NCI-H526 (cell line): ENCODE data around the gene AMFR.
A peak's percentile ranks its signal among the peaks of the same experiment; 100 is the strongest.

Source experiments
- DNase-seq, 2 experiments: peaks; one replicate each; lab custom pipeline; 2025; lab: John Stamatoyannopoulos, UW

AMFR gene

GRCh38 chr16:56362706-56363105, 62.6 kb downstream of the AMFR start:
- no peak for DNase-seq

DNA sequence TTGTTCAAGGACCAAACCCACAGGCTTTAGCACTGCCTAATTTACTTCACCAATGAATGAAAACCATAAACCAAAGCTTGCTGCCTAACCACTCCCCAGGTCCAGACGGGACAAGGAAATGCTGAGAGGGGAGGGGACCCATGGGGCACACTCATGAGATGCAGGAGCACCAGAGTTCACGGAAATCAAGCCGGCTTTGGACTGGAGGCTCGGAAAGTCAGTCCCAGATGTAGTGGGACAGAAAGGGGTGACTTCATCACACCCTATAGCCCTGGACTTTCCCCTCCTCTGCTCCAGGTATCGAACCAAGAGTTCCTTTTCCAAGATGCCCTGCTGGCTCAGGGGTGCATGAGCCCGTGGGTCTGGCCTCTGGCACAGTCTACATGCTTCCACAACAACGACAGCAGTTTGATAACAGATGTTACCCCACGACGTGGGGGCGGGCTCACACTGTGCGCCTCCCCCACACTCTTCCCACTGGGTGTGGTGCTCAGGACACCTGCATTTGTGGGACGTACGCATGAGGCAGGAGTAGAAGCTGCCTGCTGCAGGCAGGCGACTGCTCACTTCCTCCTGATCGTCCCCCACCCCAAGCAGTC, 63.2 kb downstream of the AMFR start:
- no peak for DNase-seq

GRCh38 chr16:56360117-56361008, 65.0 kb downstream of the AMFR start:
- no peak for DNase-seq

- no peak for DNase-seq
These were observed 67.5 kb downstream of the AMFR start for GRCh38 chr16:56357765-56358322.

DNA sequence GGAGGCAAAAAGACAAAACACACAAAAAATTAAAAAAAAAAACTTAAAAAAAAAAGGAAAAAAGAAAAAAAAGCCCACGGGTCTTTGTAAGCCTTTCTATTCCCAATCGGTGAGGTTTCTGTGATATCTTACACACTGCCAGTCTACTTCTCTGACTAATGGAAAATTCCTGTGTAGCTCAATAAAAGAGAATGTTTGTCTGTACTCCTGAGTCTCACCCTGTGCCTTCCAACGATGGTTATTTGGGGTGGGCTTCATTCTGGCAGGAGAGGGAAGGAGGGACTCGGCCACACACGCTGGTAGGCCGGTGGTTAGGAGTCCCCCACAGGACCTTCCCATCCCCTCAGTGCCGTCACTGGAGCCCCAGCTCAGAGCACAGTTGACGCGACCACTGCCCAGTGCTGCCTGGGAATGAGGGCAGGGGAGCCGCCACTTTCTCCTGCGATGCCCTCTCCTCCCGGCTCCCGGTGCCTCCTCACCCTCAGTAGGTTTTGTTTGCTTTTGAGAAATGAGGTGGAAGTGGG, 68.0 kb downstream of the AMFR start:
- no peak for DNase-seq

- peak; percentile 7 to 78 for DNase-seq
These were observed 68.8 kb downstream of the AMFR start for GRCh38 chr16:56356276-56357240.

DNA sequence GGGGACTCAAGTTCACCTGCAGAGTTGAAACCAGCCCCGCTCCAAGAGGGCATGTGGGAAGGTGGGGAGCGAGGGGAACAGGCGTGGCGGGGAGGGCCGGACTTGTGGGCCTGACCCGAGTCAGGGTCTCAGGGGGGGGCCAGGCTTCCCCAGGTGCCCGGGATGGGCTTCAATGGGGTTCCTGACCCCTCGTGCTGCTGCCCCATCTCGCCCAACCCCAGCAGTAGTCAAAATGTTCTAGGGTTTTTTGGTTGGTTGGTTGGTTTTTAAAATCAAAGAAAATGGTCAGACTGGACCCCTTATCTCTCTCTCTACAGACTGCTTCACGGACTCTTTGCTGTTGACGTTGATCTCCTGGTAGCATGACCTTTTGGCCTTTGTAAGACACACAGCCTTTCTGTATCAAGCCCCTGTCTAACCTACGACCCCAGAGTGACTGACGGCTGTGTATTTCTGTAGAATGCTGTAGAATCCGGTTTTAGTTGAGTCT, 69.5 kb downstream of the AMFR start:
- no peak for DNase-seq

GRCh38 chr16:56355221-56355620, 70.1 kb downstream of the AMFR start:
- no peak for DNase-seq

DNA sequence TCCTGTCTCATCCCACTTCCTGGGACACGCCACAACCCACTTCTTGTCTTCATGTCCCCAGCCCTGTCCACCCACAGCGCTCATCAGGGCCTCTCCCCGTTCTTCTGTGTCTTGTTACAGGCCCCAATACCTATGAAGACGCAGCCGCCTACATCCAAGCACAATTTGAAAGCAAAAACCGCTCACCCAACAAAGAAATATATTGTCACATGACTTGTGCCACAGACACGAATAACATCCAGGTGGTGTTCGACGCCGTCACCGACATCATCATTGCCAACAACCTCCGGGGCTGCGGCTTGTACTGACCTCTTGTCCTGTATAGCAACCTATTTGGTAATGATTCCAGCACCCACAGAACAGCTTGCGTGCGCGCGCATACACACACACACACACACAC, 70.6 kb downstream of the AMFR start:
- no peak for DNase-seq

DNA sequence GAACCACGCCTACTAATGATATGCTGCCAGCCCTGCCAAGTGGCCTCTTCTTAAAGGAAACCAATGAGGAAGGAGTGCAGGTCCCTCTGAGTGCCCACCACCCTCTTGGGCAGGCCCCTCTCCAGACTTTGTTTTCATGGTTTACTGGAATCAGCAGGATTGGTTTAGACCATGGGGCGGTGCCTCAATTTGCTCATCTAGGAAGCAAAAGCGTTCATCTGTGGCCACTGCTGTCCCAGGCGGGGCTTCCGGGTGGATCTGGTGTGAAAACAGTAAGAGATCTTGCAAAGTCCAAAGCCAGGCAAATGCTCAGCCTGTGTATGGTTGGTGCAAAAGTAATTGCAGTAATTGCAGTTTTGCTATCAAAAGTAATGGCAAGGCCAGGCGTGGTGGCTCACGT, 71.3 kb downstream of the AMFR start:
- DNase-seq, result no peak

- no peak for DNase-seq
These were observed 72.1 kb downstream of the AMFR start for GRCh38 chr16:56353054-56353921.

DNA sequence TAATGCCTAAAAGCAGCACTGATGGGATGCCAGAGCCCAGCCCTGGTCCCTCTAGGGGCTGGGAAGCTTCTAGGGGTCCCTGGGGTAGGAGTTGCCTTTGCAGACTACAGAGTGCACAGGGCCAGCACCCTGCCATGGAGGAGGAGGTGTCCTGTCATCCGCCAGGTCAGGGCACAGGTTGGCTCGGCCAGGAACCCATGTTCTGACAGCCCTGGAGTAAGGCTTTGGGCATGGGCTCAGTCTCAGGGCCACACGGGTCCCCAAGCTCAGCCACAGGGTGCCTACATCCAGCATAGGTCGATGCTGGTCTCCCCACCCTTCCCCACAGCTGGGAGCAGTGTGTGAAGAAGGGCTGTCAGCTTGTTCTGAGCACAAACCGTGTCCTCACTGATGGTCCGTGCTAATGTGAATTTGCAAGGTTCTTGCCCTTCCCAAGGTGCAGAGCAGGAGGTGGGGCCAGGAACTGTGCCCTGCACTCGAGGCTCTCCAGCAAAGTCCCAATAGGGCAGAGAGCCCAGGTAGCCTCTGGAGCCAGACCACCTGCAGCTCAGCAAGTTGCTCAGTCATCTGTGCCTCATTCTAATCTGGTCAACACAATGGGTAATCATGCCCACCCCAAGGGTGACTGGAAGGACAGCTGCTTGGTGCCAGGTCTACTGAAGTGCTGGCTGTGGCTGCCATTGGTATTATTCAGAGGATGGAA, 72.8 kb downstream of the AMFR start:
- DNase-seq, result no peak

GRCh38 chr16:56351481-56351880, 73.9 kb downstream of the AMFR start:
- no peak for DNase-seq

DNA sequence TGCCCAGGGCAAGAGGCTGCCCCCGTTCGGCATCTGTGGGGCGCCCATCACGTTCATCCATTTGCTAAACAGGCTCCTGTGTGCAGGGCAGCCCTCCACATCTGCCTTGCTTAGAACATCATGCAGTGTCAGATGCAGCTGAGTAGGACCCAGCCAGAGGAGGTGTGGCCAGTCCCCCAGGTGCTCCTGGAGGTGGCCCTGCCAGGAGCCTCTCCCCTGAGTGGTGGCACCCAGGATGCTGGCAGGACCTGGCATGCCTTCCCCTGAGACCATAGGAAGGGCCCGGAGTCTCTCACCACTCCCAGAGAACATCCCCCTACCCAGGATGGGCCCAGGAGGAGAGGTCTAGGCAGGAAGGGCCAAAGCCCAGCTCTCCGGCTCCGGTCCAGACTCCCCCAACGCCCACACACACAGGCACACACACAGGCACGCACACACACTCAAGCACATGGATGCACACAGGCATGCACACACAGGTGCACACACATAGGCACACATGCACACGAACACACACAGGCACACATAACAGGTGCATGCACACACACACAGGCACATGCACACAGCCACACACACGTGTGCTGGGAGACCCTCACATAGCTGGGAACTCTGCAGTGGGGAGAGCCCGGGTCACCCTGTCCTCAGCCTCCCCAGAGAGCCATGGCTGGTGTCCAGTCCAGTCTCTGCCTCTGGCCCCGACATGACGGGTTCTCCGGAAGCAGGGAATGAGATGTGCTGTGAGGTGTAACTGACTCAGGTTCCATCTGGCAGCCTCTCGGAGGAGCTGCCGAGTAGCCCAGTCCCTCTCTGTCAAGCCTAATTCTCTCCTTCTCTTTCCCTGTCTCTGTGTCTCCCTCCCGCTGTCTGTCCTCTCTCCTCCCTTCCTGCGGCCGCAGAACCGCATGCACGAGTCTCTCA, 74.6 kb downstream of the AMFR start:
- no peak for DNase-seq

- no peak for DNase-seq
These were observed 75.6 kb downstream of the AMFR start for GRCh38 chr16:56349711-56350161.

GRCh38 chr16:56349086-56349415, 76.3 kb downstream of the AMFR start:
- DNase-seq, result no peak

DNA sequence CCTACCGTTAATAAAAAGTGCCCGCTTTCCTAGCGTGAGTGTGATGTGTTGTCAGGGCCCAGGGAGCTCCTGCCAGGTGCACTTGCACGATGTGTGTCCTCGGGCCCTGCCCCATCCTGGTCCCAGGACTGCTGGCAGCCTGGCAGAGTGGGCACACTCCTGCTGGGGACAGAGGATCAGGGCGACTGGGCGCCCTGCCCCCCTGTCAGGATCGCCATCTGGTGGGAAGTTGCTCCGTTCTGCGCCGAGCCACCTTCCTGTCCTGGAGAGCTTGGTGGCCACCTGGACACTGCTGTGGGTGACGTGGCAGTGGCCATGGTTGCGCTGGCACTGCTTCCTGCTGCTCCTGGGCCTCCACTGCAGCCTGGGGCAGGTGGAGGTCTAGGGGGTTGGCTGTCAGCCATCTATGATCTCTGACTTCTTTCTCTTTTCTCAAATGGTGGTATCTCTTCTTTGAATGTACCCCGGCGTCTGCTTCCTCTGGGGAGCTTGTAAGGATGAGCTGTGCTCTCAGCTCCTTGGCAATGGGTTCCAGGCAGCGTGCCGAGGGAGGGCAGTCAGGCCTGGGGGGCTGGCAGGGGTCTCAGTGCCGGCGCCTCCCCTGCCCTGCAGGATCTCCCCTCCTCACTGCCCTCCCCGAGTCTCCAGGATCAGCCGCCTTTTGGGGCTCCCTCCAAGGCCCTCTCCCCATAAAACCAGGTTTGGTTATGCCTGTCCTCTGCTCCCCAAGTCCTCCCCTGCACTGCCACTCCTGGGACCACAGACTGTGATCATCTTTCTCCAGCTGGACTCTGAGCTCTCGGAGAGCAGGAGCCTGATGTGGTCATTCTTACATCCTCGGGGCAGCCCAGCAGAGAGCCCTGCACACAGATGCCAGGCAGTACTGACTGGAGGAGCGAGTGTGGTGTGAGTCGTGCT, 76.9 kb downstream of the AMFR start:
- no peak for DNase-seq

DNA sequence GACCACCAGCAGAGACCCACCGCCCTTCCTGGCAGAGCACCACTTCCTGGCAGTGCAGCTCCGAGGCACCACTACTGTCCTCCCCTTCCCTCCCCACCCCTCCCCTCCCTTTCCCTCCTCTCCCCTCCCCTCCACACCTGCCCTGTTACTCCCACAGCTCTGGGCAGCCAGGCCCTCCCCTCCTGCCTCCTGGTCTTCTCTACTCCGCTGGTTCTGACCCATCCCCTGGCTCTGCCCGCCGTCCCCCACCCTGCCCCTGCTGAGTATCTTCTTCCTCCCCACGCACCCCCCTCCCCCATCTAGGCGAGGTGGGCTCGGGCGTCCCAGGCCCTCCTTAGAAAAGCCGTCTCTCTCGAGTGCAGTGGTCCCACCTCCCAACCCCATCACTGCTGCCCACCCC, 77.7 kb downstream of the AMFR start:
- no peak for DNase-seq
